Epithelial cell of prostate (primary cell): Measurements from ENCODE around the gene S100P.
"Not testable (repeated sequence)": the region's sequence is repeated elsewhere in the genome, so short reads cannot be mapped to it uniquely, and the experiment has no call there.

Experiments used
- DNase-seq: peaks from one replicate; pipeline ENCODE4 v3.0.0-alpha.2; 2011; ENCODE audit warnings: low read depth, low spot score
- H3K27ac ChIP-seq: fragments of 450-650 bp; 2 replicates; pipeline ENCODE4 v1.5.1; 2017; ENCODE audit warnings: mild to moderate bottlenecking

Gene S100P

GRCh38 chr4:6693231-6694176, at the start of gene S100P:
Gene S100P, plus strand, starts transcription at chr4:6693878. Its CDS starts 55 bp downstream, at chr4:6693933.
- H3K27ac ChIP-seq: peak within 1 kb of the TSS; percentile 81

GRCh38 chr4:6644792-6645530, 48.7 kb upstream of the S100P start:
- no peak overlapping the region for H3K27ac ChIP-seq
- no peak for DNase-seq

More at GRCh38 chr4:6693231-6694176, at the start of gene S100P:
- no peak for DNase-seq

- DNase-seq: no peak
- no peak overlapping the region for H3K27ac ChIP-seq
Measured at GRCh38 chr4:6647169-6647568, 46.5 kb upstream of the S100P start.

- H3K27ac ChIP-seq: no peak overlapping the region
- DNase-seq: no peak
Measured at GRCh38 chr4:6647582-6648230, 46.0 kb upstream of the S100P start.

- no peak for DNase-seq
- H3K27ac ChIP-seq: no peak overlapping the region
Measured at GRCh38 chr4:6649216-6649615, 44.5 kb upstream of the S100P start.

- H3K27ac ChIP-seq, DNase-seq: not testable (repeated sequence)
Measured at GRCh38 chr4:6654211-6654610, 39.5 kb upstream of the S100P start.

- DNase-seq, H3K27ac ChIP-seq: not testable (repeated sequence)
Measured at GRCh38 chr4:6655291-6655690, 38.4 kb upstream of the S100P start.

GRCh38 chr4:6655924-6656323, 37.8 kb upstream of the S100P start:
- no peak for DNase-seq
- H3K27ac ChIP-seq: no peak overlapping the region

GRCh38 chr4:6657242-6658208, 36.2 kb upstream of the S100P start:
- DNase-seq: no peak
- H3K27ac ChIP-seq: no peak overlapping the region

- DNase-seq: no peak
- no peak overlapping the region for H3K27ac ChIP-seq
Measured at GRCh38 chr4:6658209-6658595, 35.5 kb upstream of the S100P start.

GRCh38 chr4:6658597-6659075, 35.0 kb upstream of the S100P start:
- no peak for DNase-seq
- no peak overlapping the region for H3K27ac ChIP-seq

GRCh38 chr4:6659897-6660296, 33.8 kb upstream of the S100P start:
- no peak overlapping the region for H3K27ac ChIP-seq
- no peak for DNase-seq

GRCh38 chr4:6660430-6660829, 33.2 kb upstream of the S100P start:
- no peak for DNase-seq
- no peak overlapping the region for H3K27ac ChIP-seq

GRCh38 chr4:6662591-6662990, 31.1 kb upstream of the S100P start:
- H3K27ac ChIP-seq: no peak overlapping the region
- no peak for DNase-seq

- DNase-seq: no peak
- no peak overlapping the region for H3K27ac ChIP-seq
Measured at GRCh38 chr4:6663596-6664393, 29.9 kb upstream of the S100P start.

- no peak for DNase-seq
- no peak overlapping the region for H3K27ac ChIP-seq
Measured at GRCh38 chr4:6665320-6665654, 28.4 kb upstream of the S100P start.

GRCh38 chr4:6668391-6668790, 25.3 kb upstream of the S100P start:
- peak overlapping the region; percentile 62 for H3K27ac ChIP-seq
- DNase-seq: peak; percentile 77

- no peak for DNase-seq
- no peak overlapping the region for H3K27ac ChIP-seq
Measured at GRCh38 chr4:6671648-6672047, 22.0 kb upstream of the S100P start.

GRCh38 chr4:6672131-6672530, 21.5 kb upstream of the S100P start:
- DNase-seq: no peak
- no peak overlapping the region for H3K27ac ChIP-seq
